ENCODE measurements around the gene PXMP2. TPM values are rescaled to one million over a fixed set of nuclear protein-coding genes. Genes with fewer than 3 reads are reported as not detected.

PXMP2 gene
- total and polyA plus RNA-seq, 9 donors, result 12.4 to 45.0 (median 27.4) TPM

GRCh38 chr12:132651444-132652100 lies 35.8 kb upstream of the PXMP2 start:
- no peaks in the 10 kb centered on the region for H3K36me3 ChIP-seq

DNA sequence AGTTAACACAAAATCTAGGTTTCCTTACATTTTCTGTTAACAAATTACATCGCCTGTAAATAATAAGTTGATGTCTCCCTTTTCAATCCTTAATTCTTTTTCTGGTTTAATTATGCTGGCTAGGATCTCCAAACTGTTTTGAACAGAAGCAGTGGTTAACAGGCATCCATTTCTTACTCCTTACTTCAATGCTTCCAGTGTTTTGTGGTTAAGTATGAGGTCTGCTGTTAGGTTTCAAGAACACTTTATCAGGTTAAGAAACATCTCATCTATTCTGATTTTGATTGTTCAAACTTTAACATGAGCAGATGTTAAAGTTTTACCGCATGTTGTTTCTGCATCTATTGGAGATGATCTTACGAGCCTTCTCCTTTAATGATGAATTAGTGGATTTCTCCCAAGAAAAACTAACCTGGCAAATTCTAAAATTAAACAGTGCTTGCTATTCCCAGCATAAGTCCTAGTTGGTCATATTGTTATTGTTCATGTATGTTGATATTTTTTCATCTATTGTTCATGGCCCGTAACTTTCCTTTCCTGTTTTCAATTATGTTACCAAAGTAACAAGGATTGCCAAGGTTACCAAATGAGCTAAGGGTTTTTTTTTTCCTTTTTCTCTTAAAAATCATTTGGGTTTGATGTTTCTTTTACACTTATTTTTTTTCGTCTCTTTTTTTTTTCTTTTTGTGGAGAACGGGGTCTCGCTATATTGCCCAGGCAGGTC lies 33.7 kb upstream of the PXMP2 start:
- Histone ChIP-seq H3K9me3 (no peaks in the 10 kb centered on the region), H3K27ac (no peak overlapping the region), H3K27me3 (no peaks in the 10 kb centered on the region), H3K36me3 (no peaks in the 10 kb centered on the region), H3K4me1 (ENCODE audit: insufficient read depth) (no peaks in the 10 kb centered on the region), H3K4me3 (no peak overlapping the region)
- WGBS, 3 donors, result 85 to 89% (median 87%) methylated on average over 7 of the region's 7 CpGs
- TF ChIP-seq, protein P1, sequence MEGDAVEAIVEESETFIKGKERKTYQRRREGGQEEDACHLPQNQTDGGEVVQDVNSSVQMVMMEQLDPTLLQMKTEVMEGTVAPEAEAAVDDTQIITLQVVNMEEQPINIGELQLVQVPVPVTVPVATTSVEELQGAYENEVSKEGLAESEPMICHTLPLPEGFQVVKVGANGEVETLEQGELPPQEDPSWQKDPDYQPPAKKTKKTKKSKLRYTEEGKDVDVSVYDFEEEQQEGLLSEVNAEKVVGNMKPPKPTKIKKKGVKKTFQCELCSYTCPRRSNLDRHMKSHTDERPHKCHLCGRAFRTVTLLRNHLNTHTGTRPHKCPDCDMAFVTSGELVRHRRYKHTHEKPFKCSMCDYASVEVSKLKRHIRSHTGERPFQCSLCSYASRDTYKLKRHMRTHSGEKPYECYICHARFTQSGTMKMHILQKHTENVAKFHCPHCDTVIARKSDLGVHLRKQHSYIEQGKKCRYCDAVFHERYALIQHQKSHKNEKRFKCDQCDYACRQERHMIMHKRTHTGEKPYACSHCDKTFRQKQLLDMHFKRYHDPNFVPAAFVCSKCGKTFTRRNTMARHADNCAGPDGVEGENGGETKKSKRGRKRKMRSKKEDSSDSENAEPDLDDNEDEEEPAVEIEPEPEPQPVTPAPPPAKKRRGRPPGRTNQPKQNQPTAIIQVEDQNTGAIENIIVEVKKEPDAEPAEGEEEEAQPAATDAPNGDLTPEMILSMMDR (IDR thresholded peaks at IDR 0.05), result no peak
- TF ChIP-seq POLR2A (IDR thresholded peaks at IDR 0.05) (no peak), EP300 (IDR thresholded peaks at IDR 0.05) (no peak)
- intact Hi-C loops (cut with DNase I), result no loop called here
- no peak for DNase-seq

More at GRCh38 chr12:132651444-132652100, 35.8 kb upstream of the PXMP2 start:
- Histone ChIP-seq H3K9me3 (no peaks in the 10 kb centered on the region), H3K4me1 (ENCODE audit: insufficient read depth) (no peaks in the 10 kb centered on the region), H3K4me3 (no peak overlapping the region), H3K27me3 (no peaks in the 10 kb centered on the region), H3K27ac (no peak overlapping the region)
- no peak for DNase-seq
- WGBS, 3 donors, result 70 to 85% (median 76%) methylated on average over 9 of the region's 9 CpGs
- TF ChIP-seq POLR2A (IDR thresholded peaks at IDR 0.05), result no peak
- no peak for TF ChIP-seq EP300 (IDR thresholded peaks at IDR 0.05)
- TF ChIP-seq, protein P1 (IDR thresholded peaks at IDR 0.05), result no peak
- intact Hi-C loops (cut with DNase I), result no loop called here

GRCh38 chr12:132657004-132657727 lies 30.2 kb upstream of the PXMP2 start:
- intact Hi-C loops (cut with DNase I), result no loop called here
- Histone ChIP-seq H3K36me3 (no peaks in the 10 kb centered on the region), H3K27ac (no peak overlapping the region), H3K4me1 (ENCODE audit: insufficient read depth) (no peaks in the 10 kb centered on the region), H3K4me3 (no peak overlapping the region), H3K9me3 (no peaks in the 10 kb centered on the region), H3K27me3 (no peaks in the 10 kb centered on the region)
- TF ChIP-seq POLR2A (IDR thresholded peaks at IDR 0.05), result no peak
- TF ChIP-seq, protein P1 (IDR thresholded peaks at IDR 0.05), result no peak
- TF ChIP-seq EP300 (IDR thresholded peaks at IDR 0.05), result no peak
- WGBS, 3 donors, result 95 to 98% (median 96%) methylated on average over 12 of the region's 12 CpGs
- DNase-seq, result no peak

GRCh38 chr12:132658149-132658894 lies 29.1 kb upstream of the PXMP2 start:
- intact Hi-C loops (cut with DNase I), result no loop called here
- H3K4me3 ChIP-seq, result no peak overlapping the region
- H3K27ac ChIP-seq, result no peak overlapping the region
- no peaks in the 10 kb centered on the region for H3K4me1 ChIP-seq (ENCODE audit: insufficient read depth)
- no peaks in the 10 kb centered on the region for H3K9me3 ChIP-seq
- TF ChIP-seq EP300 (IDR thresholded peaks at IDR 0.05) (no peak), POLR2A (IDR thresholded peaks at IDR 0.05) (no peak)
- TF ChIP-seq, protein P1 (IDR thresholded peaks at IDR 0.05), result no peak
- H3K27me3 ChIP-seq, result no peaks in the 10 kb centered on the region
- DNase-seq, result no peak
- no peaks in the 10 kb centered on the region for H3K36me3 ChIP-seq
- 91 to 94% (median 92%) methylated on average over 32 of the region's 32 CpGs for WGBS, 3 donors
